ENCODE data around the gene VNN1.

DNA sequence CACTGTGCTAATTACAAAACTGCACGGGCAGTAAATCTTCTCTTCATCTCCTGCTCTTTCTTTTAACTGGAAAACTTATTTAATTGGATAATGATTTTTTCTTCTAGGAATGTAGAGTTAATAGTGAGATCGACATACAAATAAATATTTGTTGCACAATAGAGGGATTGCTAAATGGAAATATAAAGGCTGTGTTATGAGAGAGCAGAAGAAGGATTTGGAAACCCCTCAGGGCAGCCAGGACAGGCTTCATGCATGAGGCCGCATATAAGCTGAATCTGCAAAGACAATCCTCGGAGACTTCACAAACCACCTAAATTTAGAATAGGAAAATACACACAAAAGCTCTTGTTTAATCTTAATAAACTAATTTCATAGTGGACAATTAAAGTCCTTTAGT, 51.9 kb downstream of the VNN1 start:
- TF ChIP-seq CTCF (conservative IDR thresholded peaks at IDR 0.05; ENCODE audit: low read depth, low read length) (no peak), EZH2 (IDR thresholded peaks at IDR 0.05; ENCODE audit: borderline replicate concordance, low read depth, low read length, poor library complexity, severe bottlenecking) (no peak)

Data from A673 (cell line).